HepG2 (cell line): ENCODE data around the gene FUCA1. TPM values are rescaled to one million over a fixed set of nuclear protein-coding genes. Genes with fewer than 3 reads are reported as not detected.

Experiments
- ATAC-seq: fragments of 200-7000 bp; cut with Tn5 transposase; 3 replicates; pipeline ENCODE4 v1.9.1; 2020; ENCODE audit warnings: mild to moderate bottlenecking, moderate library complexity
- BruUV-seq: library from RNA; stranded (reverse); fragments of 400-500 nt; replicated peaks from 2 replicates; lab custom pipeline; 2021; lab: Mats Ljungman, UMichigan
- CTCF ChIA-PET: fragments of 300-600 bp; formaldehyde crosslinking; extraction: SDS; loops from one replicate; lab custom pipeline; 2021; ENCODE audit warnings: low total read pairs, inconsistent platforms, low intra/inter-chr PET ratio; lab: Yijun Ruan, JAX
- POLR2A ChIA-PET: fragments of 350-600 bp; sonication (Branson Sonifier 250); formaldehyde crosslinking; loops from one replicate; lab custom pipeline; 2020; ENCODE audit warnings: antibody characterized with exemption, inconsistent platforms; lab: Yijun Ruan, JAX
- DNase-seq: peaks from one replicate; pipeline ENCODE4 v3.0.0-alpha.2; 2015; ENCODE audit warnings: low spot score
- FAIRE-seq: peaks from 3 replicates; lab custom pipeline; 2011; peaks lifted over from hg19 to GRCh38; lab: Jason Lieb, UNC
- H2AFZ ChIP-seq: one replicate; pipeline ENCODE4 v1.6.1; 2011; ENCODE audit warnings: low read length, inconsistent platforms
- H3K27ac ChIP-seq: fragments of 300-600 bp; 3 replicates; pipeline ENCODE4 v1.8.0; 2011; ENCODE audit warnings: mixed run types, mild to moderate bottlenecking, mixed read lengths, low read length, inconsistent platforms; ENCODE audit not compliant: insufficient read depth; ENCODE audit errors: extremely low read length
- H3K27me3 ChIP-seq, 2 experiments: fragments of 200-600 bp in 1 of 2; 2 replicates in 1 of 2; 3 replicates in 1 of 2; pipeline versions ENCODE4 v1.6.0 to v1.8.0; 2011; ENCODE audit warnings: low read length in 2 of 2, mild to moderate bottlenecking in 2 of 2, moderate library complexity in 2 of 2, inconsistent platforms in 1 of 2; ENCODE audit not compliant: insufficient read depth in 2 of 2, control insufficient read depth in 1 of 2
- H3K36me3 ChIP-seq, 2 experiments: fragments of 200-600 bp in 1 of 2; replicated peaks in 1 of 2; 2 replicates in 1 of 2; 3 replicates in 1 of 2; pipeline versions ENCODE4 v1.5.1 to v1.8.0; 2011; ENCODE audit warnings: low read length in 2 of 2, inconsistent platforms in 1 of 2; ENCODE audit not compliant: insufficient read depth in 2 of 2, control insufficient read depth in 1 of 2
- H3K4me1 ChIP-seq: 2 replicates; pipeline ENCODE4 v1.5.1; 2012; ENCODE audit warnings: low read length, inconsistent platforms; ENCODE audit not compliant: insufficient read depth
- H3K4me2 ChIP-seq: 2 replicates; pipeline ENCODE4 v1.6.0; 2011; ENCODE audit warnings: low read depth, low read length, inconsistent platforms
- H3K4me3 ChIP-seq, 3 experiments: fragments of 200-600 bp in 1 of 3; sonication (generic), shearing (Covaris generic) in 1 of 3; replicated peaks in 1 of 3; 2 replicates each; pipeline ENCODE4 v1.5.1; 2011 to 2016; ENCODE audit warnings: low read length in 3 of 3, inconsistent platforms in 2 of 3, low read depth in 2 of 3, mild to moderate bottlenecking in 2 of 3, control low read depth in 1 of 3, mixed read lengths in 1 of 3; ENCODE audit not compliant: insufficient read depth in 1 of 3
- H3K79me2 ChIP-seq: one replicate; pipeline ENCODE4 v1.6.1; 2011; ENCODE audit warnings: low read length, inconsistent platforms; ENCODE audit not compliant: insufficient read depth
- H3K9ac ChIP-seq: 2 replicates; pipeline ENCODE4 v1.6.0; 2011; ENCODE audit warnings: mild to moderate bottlenecking, low read depth, low read length, inconsistent platforms; ENCODE audit not compliant: insufficient read depth
- H3K9me3 ChIP-seq: 2 replicates; pipeline ENCODE4 v1.5.1; 2012; ENCODE audit warnings: mild to moderate bottlenecking, low read length
- H4K20me1 ChIP-seq: 2 replicates; pipeline ENCODE4 v1.6.0; 2011; ENCODE audit warnings: inconsistent platforms, mild to moderate bottlenecking, low read length, moderate library complexity; ENCODE audit not compliant: insufficient read depth
- CBX5 ChIP-seq: sonication (generic); formaldehyde crosslinking; IDR thresholded peaks from 2 replicates; pipeline ENCODE4 v1.4.0; 2020; ENCODE audit warnings: missing genetic modification reagents, borderline replicate concordance
- CHD4 ChIP-seq: fragments of 200-600 bp; sonication (generic); IDR thresholded peaks from 2 replicates; pipeline ENCODE4 v1.7.0; 2017; ENCODE audit warnings: mild to moderate bottlenecking, low read length, borderline replicate concordance
- DMAP1 ChIP-seq: IDR thresholded peaks from 2 replicates; pipeline ENCODE4 v1.6.1; 2016
- GFI1 ChIP-seq: sonication (generic); formaldehyde crosslinking; IDR thresholded peaks from 2 replicates; pipeline ENCODE4 v1.5.0; 2020; ENCODE audit warnings: missing genetic modification reagents, mild to moderate bottlenecking, borderline replicate concordance
- KLF9 ChIP-seq: IDR thresholded peaks from 2 replicates; pipeline ENCODE4 v1.6.1; 2016; ENCODE audit warnings: low read depth
- NCOA5 ChIP-seq: sonication (generic); formaldehyde crosslinking; IDR thresholded peaks from 2 replicates; pipeline ENCODE4 v1.4.0; 2020; ENCODE audit warnings: missing genetic modification reagents
- NR2C2 ChIP-seq: sonication (generic); formaldehyde crosslinking; IDR thresholded peaks from 2 replicates; pipeline ENCODE4 v1.4.0; 2020; ENCODE audit warnings: missing genetic modification reagents, mild to moderate bottlenecking, moderate library complexity, borderline replicate concordance
- PCBP2 ChIP-seq: fragments of 200-400 bp; formaldehyde crosslinking; optimal IDR thresholded peaks from 2 replicates; pipeline ENCODE3; 2018; ENCODE audit warnings: low read length, low read depth; ENCODE audit not compliant: poor library complexity, severe bottlenecking
- TARDBP ChIP-seq: sonication (generic); formaldehyde crosslinking; IDR thresholded peaks from 2 replicates; pipeline ENCODE4 v1.8.0; 2022; ENCODE audit warnings: mild to moderate bottlenecking, missing genetic modification reagents
- ZNF224 ChIP-seq: sonication (generic); formaldehyde crosslinking; IDR thresholded peaks from 2 replicates; pipeline ENCODE4 v1.5.0; 2020; ENCODE audit warnings: mild to moderate bottlenecking, missing genetic modification reagents
- ZNF629 ChIP-seq: sonication (generic); formaldehyde crosslinking; conservative IDR thresholded peaks from 2 replicates; pipeline ENCODE4 v1.5.0; 2020; ENCODE audit warnings: missing genetic modification reagents
- ZNF883 ChIP-seq: sonication (generic); formaldehyde crosslinking; IDR thresholded peaks from 2 replicates; pipeline ENCODE4 v1.5.1; 2020; ENCODE audit warnings: mild to moderate bottlenecking, missing genetic modification reagents; ENCODE audit errors: not compliant biosample characterization
- WGBS: methylation state at CpG from one replicate; pipeline ENCODE4 v1.1.6; 2017; ENCODE audit warnings: low lambda C conversion rate; 5-methylcytosine and 5-hydroxymethylcytosine counted together
- in situ Hi-C: cut with HindIII; loops from 2 replicates; pipeline ENCODE4 v1.10.0; 2017; ENCODE audit warnings: low pct_unique_long_range_greater_than_20kb; ENCODE audit not compliant: extremely low pct_ligation_motif_present
- intact Hi-C: fragments of 100-400 bp; cut with micrococcal nuclease; formaldehyde crosslinking; loops from one replicate; pipeline ENCODE4 v1.10.0; 2022; ENCODE audit not compliant: unreplicated experiment
- polyA plus RNA-seq, 8 experiments: library from polyadenylated mRNA; depleted of rRNA in 3 of 8; stranded (reverse) in 7 of 8; unstranded in 1 of 8; fragments of >200 nt; fragmentation: Illumina TruSeq in 4 of 8; extraction: Trizol in 4 of 8; gene quantifications; 2 replicates each; pipeline versions ENCODE4 v1.2.1 to v1.2.3, GENCODE V29; 2011 to 2016; ENCODE audit warnings: low read depth in 4 of 8, missing spikeins in 1 of 8, mixed read lengths in 1 of 8; ENCODE audit not compliant: insufficient read depth in 1 of 8
- total RNA-seq, 5 experiments: library from RNA; depleted of rRNA; stranded (reverse); fragments of >200 nt; fragmentation: Illumina TruSeq; extraction: Trizol; gene quantifications; 2 replicates each; pipeline ENCODE4 v1.2.3, GENCODE V29; 2016; ENCODE audit warnings: low read depth in 1 of 5
- TF ChIP-seq, protein P1 (sequence below): sonication (generic); formaldehyde crosslinking; IDR thresholded peaks from 2 replicates; pipeline ENCODE4 v1.9.0; 2021; ENCODE audit warnings: missing genetic modification reagents, borderline replicate concordance
- TF ChIP-seq, protein P2 (sequence below): sonication (generic); formaldehyde crosslinking; IDR thresholded peaks from 2 replicates; pipeline ENCODE4 v1.4.0; 2020; ENCODE audit warnings: missing genetic modification reagents, borderline replicate concordance
- TF ChIP-seq, protein P3 (sequence below): sonication (generic); formaldehyde crosslinking; IDR thresholded peaks from 2 replicates; pipeline ENCODE4 v1.5.1; 2020; ENCODE audit warnings: missing genetic modification reagents, mild to moderate bottlenecking, borderline replicate concordance

The FUCA1 gene
- total and polyA plus RNA-seq, 2 of the 13 experiments (the other 11 are each of a cell fraction or from before 2014, with no cell fraction given): 32.7 to 33.6 TPM

DNA sequence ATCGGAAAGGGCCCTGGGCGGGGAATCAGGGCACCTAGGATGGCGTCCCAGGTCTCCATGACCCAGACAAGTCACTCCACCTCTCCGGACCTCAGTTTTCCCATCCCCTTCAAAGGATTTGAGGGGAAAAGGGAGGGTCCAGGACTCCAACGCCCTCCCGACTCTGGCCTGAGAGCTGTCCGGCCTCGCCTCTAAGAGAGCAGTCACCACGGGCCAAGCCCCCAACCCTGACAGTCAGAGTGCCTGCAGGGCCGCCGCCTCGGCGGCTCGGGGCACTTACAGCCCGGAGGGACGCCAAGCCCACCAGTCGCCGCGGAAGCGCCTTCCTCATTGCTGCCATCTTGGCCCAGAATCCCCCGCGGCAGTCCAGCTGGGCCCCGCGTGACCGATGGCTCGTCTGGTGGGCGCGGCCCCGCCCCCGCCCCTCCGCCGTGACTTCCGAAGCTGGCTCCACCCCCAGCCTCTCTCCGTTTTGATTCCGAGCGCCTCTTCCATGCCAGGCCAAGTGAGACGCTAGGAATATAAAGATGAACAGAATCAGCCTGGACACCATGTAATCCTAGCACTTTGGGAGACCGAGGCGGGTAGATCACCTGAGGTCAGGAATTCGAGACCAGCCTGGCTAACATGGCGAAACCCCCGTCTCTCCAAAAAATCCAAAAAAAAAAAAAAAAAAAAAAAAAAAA lies 42.9 kb downstream of the FUCA1 start, which contains the start of gene HMGCL (continued):
- TF ChIP-seq GFI1 (CRISPR knock-in tag) (no peak; the same call in 1 of the 2 replicates), ZNF883 (peak; percentile 57)

DNA sequence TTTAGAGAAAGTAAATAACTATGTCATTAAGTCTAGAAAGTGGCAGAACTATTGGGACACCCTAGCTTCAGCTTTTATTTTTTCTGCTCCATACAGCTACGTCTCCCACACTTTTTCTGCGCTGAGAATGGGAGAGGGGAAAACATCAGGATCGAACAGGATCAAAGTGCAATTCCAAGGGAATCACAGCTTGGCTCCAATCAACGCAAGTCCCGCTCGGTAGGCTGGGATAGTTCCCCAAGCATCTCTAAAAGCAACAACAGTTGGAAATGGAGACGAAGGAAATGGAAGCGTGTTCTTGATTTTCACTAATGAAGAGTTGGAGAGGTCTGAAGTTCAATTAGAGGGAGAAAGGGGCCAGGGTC lies 43.4 kb downstream of the FUCA1 start:
- ChIA-PET POLR2A (interaction anchor here (0.7 to 5.2 kb wide), 22 partner anchors 10 to 480 kb away, joined by 3 to 71 read pairs (median 4); partner anchors contain the start of genes ELOA, GALE, HNRNPR and LYPLA2), CTCF (interaction anchor here (0.8 kb wide), 1 partner anchor 43 kb away, joined by 3 read pairs; the partner anchor contains the start of gene FUCA1)
- no peaks in the 10 kb centered on the region for H3K9me3 ChIP-seq
- peak; percentile 83 for ATAC-seq
- peak; percentile 56 for FAIRE-seq
- peak overlapping the region; percentile 99 for H3K27ac ChIP-seq
- WGBS: 2% methylated on average over 8 of the region's 8 CpGs
- H3K36me3 ChIP-seq: no peaks in the 10 kb centered on the region
- intact Hi-C loops: no loop called here
- H4K20me1 ChIP-seq: no peaks in the 10 kb centered on the region
- peak overlapping the region; percentile 89 for H3K4me2 ChIP-seq
- no peaks in the 10 kb centered on the region; a peak in 1 of 5 replicates for H3K27me3 ChIP-seq
- peak overlapping the region; percentile 90 to 100 (median 99) for H3K4me3 ChIP-seq
- DNase-seq: peak; percentile 60
- peaks cover 14% of the 10 kb centered on the region for H3K79me2 ChIP-seq
- H3K9ac ChIP-seq: peak overlapping the region; percentile 100
- TSS peak; percentile 86 for BruUV-seq
- peaks cover 22% of the 10 kb centered on the region for H3K4me1 ChIP-seq
- in situ Hi-C loops: no loop called here
- no peak overlapping the region for H2AFZ ChIP-seq
- TF ChIP-seq, protein P1, sequence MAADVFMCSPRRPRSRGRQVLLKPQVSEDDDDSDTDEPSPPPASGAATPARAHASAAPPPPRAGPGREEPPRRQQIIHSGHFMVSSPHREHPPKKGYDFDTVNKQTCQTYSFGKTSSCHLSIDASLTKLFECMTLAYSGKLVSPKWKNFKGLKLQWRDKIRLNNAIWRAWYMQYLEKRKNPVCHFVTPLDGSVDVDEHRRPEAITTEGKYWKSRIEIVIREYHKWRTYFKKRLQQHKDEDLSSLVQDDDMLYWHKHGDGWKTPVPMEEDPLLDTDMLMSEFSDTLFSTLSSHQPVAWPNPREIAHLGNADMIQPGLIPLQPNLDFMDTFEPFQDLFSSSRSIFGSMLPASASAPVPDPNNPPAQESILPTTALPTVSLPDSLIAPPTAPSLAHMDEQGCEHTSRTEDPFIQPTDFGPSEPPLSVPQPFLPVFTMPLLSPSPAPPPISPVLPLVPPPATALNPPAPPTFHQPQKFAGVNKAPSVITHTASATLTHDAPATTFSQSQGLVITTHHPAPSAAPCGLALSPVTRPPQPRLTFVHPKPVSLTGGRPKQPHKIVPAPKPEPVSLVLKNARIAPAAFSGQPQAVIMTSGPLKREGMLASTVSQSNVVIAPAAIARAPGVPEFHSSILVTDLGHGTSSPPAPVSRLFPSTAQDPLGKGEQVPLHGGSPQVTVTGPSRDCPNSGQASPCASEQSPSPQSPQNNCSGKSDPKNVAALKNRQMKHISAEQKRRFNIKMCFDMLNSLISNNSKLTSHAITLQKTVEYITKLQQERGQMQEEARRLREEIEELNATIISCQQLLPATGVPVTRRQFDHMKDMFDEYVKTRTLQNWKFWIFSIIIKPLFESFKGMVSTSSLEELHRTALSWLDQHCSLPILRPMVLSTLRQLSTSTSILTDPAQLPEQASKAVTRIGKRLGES: no peak
- TF ChIP-seq PCBP2 (no peak), NCOA5 (CRISPR knock-in tag) (no peak), CHD4 (no peak), ZNF224 (CRISPR knock-in tag) (0 out of 2 replicates have a peak, but pooled peaks have one; percentile 11), CBX5 (CRISPR knock-in tag) (no peak), DMAP1 (no peak), ZNF629 (CRISPR knock-in tag) (no peak), NR2C2 (CRISPR knock-in tag) (no peak), TARDBP (CRISPR knock-in tag) (no peak), KLF9 (no peak)
- TF ChIP-seq, protein P2, sequence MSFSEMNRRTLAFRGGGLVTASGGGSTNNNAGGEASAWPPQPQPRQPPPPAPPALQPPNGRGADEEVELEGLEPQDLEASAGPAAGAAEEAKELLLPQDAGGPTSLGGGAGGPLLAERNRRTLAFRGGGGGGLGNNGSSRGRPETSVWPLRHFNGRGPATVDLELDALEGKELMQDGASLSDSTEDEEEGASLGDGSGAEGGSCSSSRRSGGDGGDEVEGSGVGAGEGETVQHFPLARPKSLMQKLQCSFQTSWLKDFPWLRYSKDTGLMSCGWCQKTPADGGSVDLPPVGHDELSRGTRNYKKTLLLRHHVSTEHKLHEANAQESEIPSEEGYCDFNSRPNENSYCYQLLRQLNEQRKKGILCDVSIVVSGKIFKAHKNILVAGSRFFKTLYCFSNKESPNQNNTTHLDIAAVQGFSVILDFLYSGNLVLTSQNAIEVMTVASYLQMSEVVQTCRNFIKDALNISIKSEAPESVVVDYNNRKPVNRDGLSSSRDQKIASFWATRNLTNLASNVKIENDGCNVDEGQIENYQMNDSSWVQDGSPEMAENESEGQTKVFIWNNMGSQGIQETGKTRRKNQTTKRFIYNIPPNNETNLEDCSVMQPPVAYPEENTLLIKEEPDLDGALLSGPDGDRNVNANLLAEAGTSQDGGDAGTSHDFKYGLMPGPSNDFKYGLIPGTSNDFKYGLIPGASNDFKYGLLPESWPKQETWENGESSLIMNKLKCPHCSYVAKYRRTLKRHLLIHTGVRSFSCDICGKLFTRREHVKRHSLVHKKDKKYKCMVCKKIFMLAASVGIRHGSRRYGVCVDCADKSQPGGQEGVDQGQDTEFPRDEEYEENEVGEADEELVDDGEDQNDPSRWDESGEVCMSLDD (CRISPR knock-in tag): 0 out of 2 replicates have a peak, but pooled peaks have one; percentile 3
- TF ChIP-seq, protein P3, sequence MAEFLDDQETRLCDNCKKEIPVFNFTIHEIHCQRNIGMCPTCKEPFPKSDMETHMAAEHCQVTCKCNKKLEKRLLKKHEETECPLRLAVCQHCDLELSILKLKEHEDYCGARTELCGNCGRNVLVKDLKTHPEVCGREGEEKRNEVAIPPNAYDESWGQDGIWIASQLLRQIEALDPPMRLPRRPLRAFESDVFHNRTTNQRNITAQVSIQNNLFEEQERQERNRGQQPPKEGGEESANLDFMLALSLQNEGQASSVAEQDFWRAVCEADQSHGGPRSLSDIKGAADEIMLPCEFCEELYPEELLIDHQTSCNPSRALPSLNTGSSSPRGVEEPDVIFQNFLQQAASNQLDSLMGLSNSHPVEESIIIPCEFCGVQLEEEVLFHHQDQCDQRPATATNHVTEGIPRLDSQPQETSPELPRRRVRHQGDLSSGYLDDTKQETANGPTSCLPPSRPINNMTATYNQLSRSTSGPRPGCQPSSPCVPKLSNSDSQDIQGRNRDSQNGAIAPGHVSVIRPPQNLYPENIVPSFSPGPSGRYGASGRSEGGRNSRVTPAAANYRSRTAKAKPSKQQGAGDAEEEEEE: no peak
